ENCODE results near the gene IQSEC3.
"Not testable (repeated sequence)": the region's sequence is repeated elsewhere in the genome, so short reads cannot be mapped to it uniquely, and the experiment has no call there.

GRCh38 chr12:47699-48226, 18.8 kb upstream of the IQSEC3 start:
- TF ChIP-seq SUZ12 (IDR thresholded peaks at IDR 0.05; ENCODE audit: unreplicated experiment) = not testable (repeated sequence)
- TF ChIP-seq, protein P1, sequence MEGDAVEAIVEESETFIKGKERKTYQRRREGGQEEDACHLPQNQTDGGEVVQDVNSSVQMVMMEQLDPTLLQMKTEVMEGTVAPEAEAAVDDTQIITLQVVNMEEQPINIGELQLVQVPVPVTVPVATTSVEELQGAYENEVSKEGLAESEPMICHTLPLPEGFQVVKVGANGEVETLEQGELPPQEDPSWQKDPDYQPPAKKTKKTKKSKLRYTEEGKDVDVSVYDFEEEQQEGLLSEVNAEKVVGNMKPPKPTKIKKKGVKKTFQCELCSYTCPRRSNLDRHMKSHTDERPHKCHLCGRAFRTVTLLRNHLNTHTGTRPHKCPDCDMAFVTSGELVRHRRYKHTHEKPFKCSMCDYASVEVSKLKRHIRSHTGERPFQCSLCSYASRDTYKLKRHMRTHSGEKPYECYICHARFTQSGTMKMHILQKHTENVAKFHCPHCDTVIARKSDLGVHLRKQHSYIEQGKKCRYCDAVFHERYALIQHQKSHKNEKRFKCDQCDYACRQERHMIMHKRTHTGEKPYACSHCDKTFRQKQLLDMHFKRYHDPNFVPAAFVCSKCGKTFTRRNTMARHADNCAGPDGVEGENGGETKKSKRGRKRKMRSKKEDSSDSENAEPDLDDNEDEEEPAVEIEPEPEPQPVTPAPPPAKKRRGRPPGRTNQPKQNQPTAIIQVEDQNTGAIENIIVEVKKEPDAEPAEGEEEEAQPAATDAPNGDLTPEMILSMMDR (IDR thresholded peaks at IDR 0.05 in 2 of 3, conservative IDR thresholded peaks at IDR 0.05 in 1 of 3; ENCODE audit: control insufficient read depth in 2 of 3, extremely low read depth in 1 of 3, insufficient read depth in 1 of 3, low read depth in 3 of 3, low read length in 3 of 3) = not testable (repeated sequence)
